PC-3 (cell line): ENCODE data around the gene MIPOL1. TPM values are rescaled to one million over a fixed set of nuclear protein-coding genes. Genes with fewer than 3 reads are reported as not detected.

ENCODE experiments used
- ATAC-seq: fragments of 200-7000 bp; cut with Tn5 transposase; 2 replicates; pipeline ENCODE4 v1.9.1; 2020; ENCODE audit warnings: mild to moderate bottlenecking, moderate library complexity
- BruUV-seq: library from RNA; stranded (reverse); fragments of 400-500 nt; replicated peaks from 2 replicates; lab custom pipeline; 2021; lab: Mats Ljungman, UMichigan
- CTCF ChIA-PET: fragments of 300-600 bp; sonication (Branson Sonifier 250); formaldehyde crosslinking; loops from one replicate; lab custom pipeline; 2022; ENCODE audit warnings: antibody characterized with exemption; lab: Charles Lee
- POLR2A ChIA-PET: fragments of 300-600 bp; sonication (Branson Sonifier 250); formaldehyde crosslinking; loops from one replicate; lab custom pipeline; 2022; ENCODE audit warnings: antibody characterized with exemption; ENCODE audit not compliant: unreplicated experiment; lab: Charles Lee
- DNase-seq: peaks from one replicate; pipeline ENCODE4 v3.0.0-alpha.2; 2015
- H2AFZ ChIP-seq: fragments of 300-600 bp; sonication (generic); 2 replicates; pipeline ENCODE4 v1.6.0; 2016; ENCODE audit warnings: antibody characterized with exemption, low read length
- H3F3A ChIP-seq: fragments of 300-600 bp; sonication (generic); one replicate; pipeline ENCODE4 v1.6.0; 2017; ENCODE audit warnings: antibody characterized with exemption, low read length, control low read depth, mild to moderate bottlenecking; ENCODE audit not compliant: unreplicated experiment
- H3K27ac ChIP-seq: fragments of 300-600 bp; sonication (generic); 2 replicates; pipeline ENCODE4 v1.5.1; 2016; ENCODE audit warnings: mild to moderate bottlenecking, low read length
- H3K27me3 ChIP-seq: fragments of 300-600 bp; sonication (generic); 2 replicates; pipeline ENCODE4 v1.6.1; 2016; ENCODE audit warnings: low read length, mixed read lengths
- H3K36me3 ChIP-seq: fragments of 300-600 bp; sonication (generic); 2 replicates; pipeline ENCODE4 v1.6.1; 2016; ENCODE audit warnings: low read depth, mixed run types, low read length, mixed read lengths
- H3K4me1 ChIP-seq: fragments of 300-600 bp; sonication (generic); 2 replicates; pipeline ENCODE4 v1.5.1; 2016; ENCODE audit warnings: low read length; ENCODE audit not compliant: insufficient read depth
- H3K4me2 ChIP-seq: fragments of 300-600 bp; sonication (generic); 2 replicates; pipeline ENCODE4 v1.6.0; 2016; ENCODE audit warnings: low read length
- H3K4me3 ChIP-seq: fragments of 300-600 bp; sonication (generic); 2 replicates; pipeline ENCODE4 v1.5.1; 2016; ENCODE audit warnings: mild to moderate bottlenecking, low read length, mixed read lengths
- H3K79me2 ChIP-seq: fragments of 300-600 bp; sonication (generic); 2 replicates; pipeline ENCODE4 v1.6.1; 2017; ENCODE audit warnings: low read length, mixed read lengths
- H3K9ac ChIP-seq: fragments of 300-600 bp; sonication (generic); 2 replicates; pipeline ENCODE4 v1.6.0; 2016; ENCODE audit warnings: mild to moderate bottlenecking, low read length
- H3K9me2 ChIP-seq: fragments of 300-600 bp; sonication (generic); replicated peaks from 2 replicates; pipeline ENCODE4 v1.6.1; 2016; ENCODE audit warnings: mixed run types, low read length, mixed read lengths
- H3K9me3 ChIP-seq: fragments of 300-600 bp; sonication (generic); 2 replicates; pipeline ENCODE4 v1.6.1; 2016; ENCODE audit warnings: low read length, mixed read lengths
- H4K20me1 ChIP-seq: fragments of 300-600 bp; sonication (generic); 2 replicates; pipeline ENCODE4 v1.6.1; 2016; ENCODE audit warnings: low read length, mixed read lengths
- EZH2 ChIP-seq: fragments of 300-600 bp; sonication (generic); IDR thresholded peaks from one replicate; pipeline ENCODE4 v1.6.1; 2017; ENCODE audit warnings: antibody characterized with exemption, mild to moderate bottlenecking, low read length; ENCODE audit not compliant: unreplicated experiment
- EZH2phosphoT487 ChIP-seq: fragments of 300-600 bp; sonication (generic); IDR thresholded peaks from 2 replicates; pipeline ENCODE4 v1.6.1; 2018; ENCODE audit warnings: mild to moderate bottlenecking, antibody characterized with exemption, low read length, borderline replicate concordance
- intact Hi-C: fragments of 100-400 bp; cut with micrococcal nuclease; formaldehyde crosslinking; loops from 2 replicates; pipeline ENCODE4 v1.9.0; 2023
- total RNA-seq: library from RNA; depleted of rRNA; stranded (reverse); fragments of >200 nt; gene quantifications from 2 replicates; pipeline ENCODE4 v1.2.3, GENCODE V29; 2014
- TF ChIP-seq, protein P1 (sequence below): fragments of 300-600 bp; sonication (generic); conservative IDR thresholded peaks from 2 replicates; pipeline ENCODE4 v1.5.1; 2017; ENCODE audit warnings: antibody characterized with exemption, low read depth, mild to moderate bottlenecking, low read length

MIPOL1 gene
- total RNA-seq, 1 experiment from 2014 or later, result 22.5 TPM

- no peak for DNase-seq
- Histone ChIP-seq H3K27me3 (no peaks in the 10 kb centered on the region), H3K4me2 (no peak overlapping the region), H3K4me3 (no peak overlapping the region), H3K79me2 (no peaks in the 10 kb centered on the region), H3K9me3 (no peaks in the 10 kb centered on the region), H3K9ac (no peak overlapping the region), H3K4me1 (0 out of 2 replicates have a peak, but pooled peaks cover 8% of the 10 kb centered on the region), H2AFZ (no peak overlapping the region), H4K20me1 (no peaks in the 10 kb centered on the region), H3K36me3 (no peaks in the 10 kb centered on the region), H3K9me2 (no peaks in the 10 kb centered on the region), H3F3A (no peaks in the 10 kb centered on the region), H3K27ac (no peak overlapping the region)
- BruUV-seq, result no TSS peak
- no peak for ATAC-seq
- ChIA-PET CTCF (no interaction called here), POLR2A (no interaction called here)
- TF ChIP-seq, protein P1, sequence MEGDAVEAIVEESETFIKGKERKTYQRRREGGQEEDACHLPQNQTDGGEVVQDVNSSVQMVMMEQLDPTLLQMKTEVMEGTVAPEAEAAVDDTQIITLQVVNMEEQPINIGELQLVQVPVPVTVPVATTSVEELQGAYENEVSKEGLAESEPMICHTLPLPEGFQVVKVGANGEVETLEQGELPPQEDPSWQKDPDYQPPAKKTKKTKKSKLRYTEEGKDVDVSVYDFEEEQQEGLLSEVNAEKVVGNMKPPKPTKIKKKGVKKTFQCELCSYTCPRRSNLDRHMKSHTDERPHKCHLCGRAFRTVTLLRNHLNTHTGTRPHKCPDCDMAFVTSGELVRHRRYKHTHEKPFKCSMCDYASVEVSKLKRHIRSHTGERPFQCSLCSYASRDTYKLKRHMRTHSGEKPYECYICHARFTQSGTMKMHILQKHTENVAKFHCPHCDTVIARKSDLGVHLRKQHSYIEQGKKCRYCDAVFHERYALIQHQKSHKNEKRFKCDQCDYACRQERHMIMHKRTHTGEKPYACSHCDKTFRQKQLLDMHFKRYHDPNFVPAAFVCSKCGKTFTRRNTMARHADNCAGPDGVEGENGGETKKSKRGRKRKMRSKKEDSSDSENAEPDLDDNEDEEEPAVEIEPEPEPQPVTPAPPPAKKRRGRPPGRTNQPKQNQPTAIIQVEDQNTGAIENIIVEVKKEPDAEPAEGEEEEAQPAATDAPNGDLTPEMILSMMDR, result no peak
- TF ChIP-seq EZH2phosphoT487 (no peak), EZH2 (no peak)
- intact Hi-C loops, result no loop called here
These were observed 219.4 kb downstream of the MIPOL1 start for GRCh38 chr14:37417151-37417550.

DNA sequence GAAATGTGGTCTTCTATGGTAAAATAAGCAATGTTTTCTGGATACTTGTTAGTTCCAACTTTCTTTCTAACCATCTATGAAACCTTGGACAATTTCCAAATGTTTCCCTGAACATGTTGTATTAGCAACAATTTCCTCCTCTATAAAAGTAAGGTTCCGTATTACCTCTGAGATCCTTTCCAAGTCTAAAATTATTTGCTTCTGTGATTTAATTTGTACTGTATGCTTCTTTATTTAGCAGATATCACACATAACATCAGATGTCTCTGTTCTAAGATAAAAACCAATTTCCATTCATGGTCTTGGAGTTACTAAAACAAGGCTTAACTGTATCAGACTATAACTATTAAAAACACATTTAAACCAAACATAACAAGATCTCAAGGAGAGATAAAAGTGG is 220.1 kb downstream of the MIPOL1 start:
- Histone ChIP-seq H3K79me2 (no peaks in the 10 kb centered on the region), H3K9me2 (no peaks in the 10 kb centered on the region), H2AFZ (no peak overlapping the region), H3F3A (no peaks in the 10 kb centered on the region), H3K4me1 (peaks cover 8% of the 10 kb centered on the region; the same call in 1 of the 2 replicates), H3K36me3 (no peaks in the 10 kb centered on the region), H3K4me3 (no peak overlapping the region), H3K27ac (no peak overlapping the region), H3K9ac (no peak overlapping the region), H4K20me1 (no peaks in the 10 kb centered on the region), H3K9me3 (no peaks in the 10 kb centered on the region), H3K4me2 (no peak overlapping the region), H3K27me3 (no peaks in the 10 kb centered on the region)
- no TSS peak for BruUV-seq
- POLR2A ChIA-PET, result no interaction called here
- intact Hi-C loops, result no loop called here
- DNase-seq (no peak), ATAC-seq (no peak)
- CTCF ChIA-PET, result no interaction called here
- TF ChIP-seq EZH2phosphoT487 (no peak), EZH2 (no peak)

GRCh38 chr14:37420622-37421021 is 222.9 kb downstream of the MIPOL1 start:
- H3K9me2 ChIP-seq, result no peaks in the 10 kb centered on the region
- H3K9me3 ChIP-seq, result no peaks in the 10 kb centered on the region
- H3K27me3 ChIP-seq, result no peaks in the 10 kb centered on the region
- intact Hi-C loops, result loop anchor here (5.0 kb wide), 1 partner anchor 147 kb away; no protein-coding TSS in a partner anchor
- BruUV-seq, result no TSS peak
- H3K4me3 ChIP-seq, result peak overlapping the region; percentile 59
- peaks cover 8% of the 10 kb centered on the region; the same call in 1 of the 2 replicates for H3K4me1 ChIP-seq
- H3K79me2 ChIP-seq, result no peaks in the 10 kb centered on the region
- no peaks in the 10 kb centered on the region for H3K36me3 ChIP-seq
- ATAC-seq (peak; percentile 51), DNase-seq (no peak)
- H3K9ac ChIP-seq, result peak overlapping the region; percentile 7; the same call in 1 of the 2 replicates
- no peaks in the 10 kb centered on the region for H3F3A ChIP-seq
- POLR2A ChIA-PET, result no interaction called here
- CTCF ChIA-PET, result no interaction called here
- TF ChIP-seq EZH2phosphoT487, result no peak
- TF ChIP-seq, protein P1, result no peak
- no peak for TF ChIP-seq EZH2
- H3K4me2 ChIP-seq, result peak overlapping the region; percentile 79
- no peak overlapping the region for H3K27ac ChIP-seq
- H2AFZ ChIP-seq, result peak overlapping the region; percentile 58
- H4K20me1 ChIP-seq, result no peaks in the 10 kb centered on the region
